Hepatocyte (in vitro differentiated cells): ENCODE data around the gene TENM4.

Source experiments
- EZH2 ChIP-seq: fragments of 200-600 bp; sonication (generic); IDR thresholded peaks from 2 replicates; pipeline ENCODE4 v1.6.1; 2016; ENCODE audit warnings: antibody characterized with exemption, mild to moderate bottlenecking, borderline replicate concordance
- EZH2phosphoT487 ChIP-seq: fragments of 200-600 bp; sonication (generic); IDR thresholded peaks from one replicate; pipeline ENCODE4 v1.6.1; 2018; ENCODE audit warnings: antibody characterized with exemption, mild to moderate bottlenecking, low read depth, moderate library complexity; ENCODE audit not compliant: unreplicated experiment, severe bottlenecking
- TF ChIP-seq, protein P1 (sequence below): fragments of 200-600 bp; sonication (generic); IDR thresholded peaks from 2 replicates; pipeline ENCODE4 v1.5.1; 2016; ENCODE audit warnings: antibody characterized with exemption, mild to moderate bottlenecking; ENCODE audit not compliant: poor library complexity

DNA sequence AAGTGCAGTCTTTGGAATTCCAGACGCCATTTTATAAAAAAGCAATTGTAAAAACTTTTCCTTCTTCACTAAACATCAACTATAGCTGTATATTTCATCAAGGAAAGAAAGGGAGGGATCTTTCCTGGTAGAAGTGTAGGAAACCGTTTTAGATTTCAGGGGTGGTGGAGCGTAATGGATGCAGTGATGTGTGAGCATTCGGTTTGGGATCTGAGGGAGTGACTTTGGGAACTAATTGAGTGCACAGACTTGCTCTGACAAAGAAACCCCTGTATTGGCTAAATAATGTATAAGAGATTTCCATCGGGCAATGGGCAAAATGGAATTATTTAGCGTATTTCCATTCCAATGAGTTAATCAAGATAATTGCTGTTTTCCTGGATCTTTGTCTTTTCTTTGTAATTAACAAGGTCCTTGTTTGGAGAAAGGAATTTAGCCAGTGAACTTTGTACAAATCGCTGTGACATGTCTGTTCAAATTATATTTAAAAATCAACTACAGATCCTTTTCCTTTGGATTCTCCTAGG, 741.2 kb downstream of the TENM4 start:
- TF ChIP-seq, protein P1, sequence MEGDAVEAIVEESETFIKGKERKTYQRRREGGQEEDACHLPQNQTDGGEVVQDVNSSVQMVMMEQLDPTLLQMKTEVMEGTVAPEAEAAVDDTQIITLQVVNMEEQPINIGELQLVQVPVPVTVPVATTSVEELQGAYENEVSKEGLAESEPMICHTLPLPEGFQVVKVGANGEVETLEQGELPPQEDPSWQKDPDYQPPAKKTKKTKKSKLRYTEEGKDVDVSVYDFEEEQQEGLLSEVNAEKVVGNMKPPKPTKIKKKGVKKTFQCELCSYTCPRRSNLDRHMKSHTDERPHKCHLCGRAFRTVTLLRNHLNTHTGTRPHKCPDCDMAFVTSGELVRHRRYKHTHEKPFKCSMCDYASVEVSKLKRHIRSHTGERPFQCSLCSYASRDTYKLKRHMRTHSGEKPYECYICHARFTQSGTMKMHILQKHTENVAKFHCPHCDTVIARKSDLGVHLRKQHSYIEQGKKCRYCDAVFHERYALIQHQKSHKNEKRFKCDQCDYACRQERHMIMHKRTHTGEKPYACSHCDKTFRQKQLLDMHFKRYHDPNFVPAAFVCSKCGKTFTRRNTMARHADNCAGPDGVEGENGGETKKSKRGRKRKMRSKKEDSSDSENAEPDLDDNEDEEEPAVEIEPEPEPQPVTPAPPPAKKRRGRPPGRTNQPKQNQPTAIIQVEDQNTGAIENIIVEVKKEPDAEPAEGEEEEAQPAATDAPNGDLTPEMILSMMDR: no peak
- TF ChIP-seq EZH2phosphoT487 (no peak), EZH2 (no peak)
